H1 (cell line): ENCODE measurements around the gene ZNF654.
"Not testable (repeated sequence)": the region's sequence is repeated elsewhere in the genome, so short reads cannot be mapped to it uniquely, and the experiment has no call there.

ENCODE experiments used
- SIN3A ChIP-seq, 2 experiments: IDR thresholded peaks in 1 of 2; conservative IDR thresholded peaks in 1 of 2; 2 replicates each; pipeline ENCODE4 v1.6.1; 2011 to 2012; ENCODE audit warnings: low read length in 2 of 2, improper control_type of control experiment in 1 of 2, low read depth in 1 of 2, mild to moderate bottlenecking in 1 of 2
- TF ChIP-seq, protein P1 (sequence below): IDR thresholded peaks from 2 replicates; pipeline ENCODE4 v1.6.1; 2012; ENCODE audit warnings: inconsistent platforms

DNA sequence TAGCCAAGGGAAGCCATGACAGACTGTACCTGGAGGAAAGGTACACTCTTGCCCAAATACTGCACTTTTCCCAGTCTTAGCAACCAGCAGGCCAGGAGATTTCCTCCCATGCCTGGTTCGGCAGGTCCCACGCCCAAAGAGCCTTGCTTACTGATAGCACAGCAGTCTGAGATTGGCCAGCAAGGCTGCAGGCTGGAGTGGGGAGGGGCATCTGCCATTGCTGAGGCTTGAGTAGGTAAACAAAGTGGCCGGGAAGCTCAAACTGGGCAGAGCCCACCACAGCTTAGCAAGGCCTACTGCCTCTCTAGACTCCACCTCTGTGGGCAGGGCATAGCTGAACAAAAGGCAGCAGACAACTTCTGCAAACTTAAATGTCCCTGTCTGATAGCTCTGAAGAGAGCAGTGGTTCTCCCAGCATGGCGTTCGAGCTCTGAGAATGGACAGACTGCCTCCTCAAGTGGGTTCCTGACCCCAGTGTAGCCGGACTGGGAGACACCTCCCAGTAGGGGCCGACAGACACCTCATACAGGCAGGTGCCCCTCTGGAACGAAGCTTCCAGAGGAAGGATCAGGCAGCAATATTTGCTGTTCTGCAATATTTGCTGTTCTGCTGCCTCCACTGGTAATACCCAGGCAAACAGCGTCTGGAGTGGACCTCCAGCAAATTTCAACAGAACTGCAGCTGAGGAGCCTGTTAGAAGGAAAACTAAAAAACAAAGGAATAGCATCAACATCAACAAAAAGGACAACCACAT is 123.3 kb downstream of the ZNF654 start:
- TF ChIP-seq, protein P1, sequence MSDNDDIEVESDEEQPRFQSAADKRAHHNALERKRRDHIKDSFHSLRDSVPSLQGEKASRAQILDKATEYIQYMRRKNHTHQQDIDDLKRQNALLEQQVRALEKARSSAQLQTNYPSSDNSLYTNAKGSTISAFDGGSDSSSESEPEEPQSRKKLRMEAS: not testable (repeated sequence)
- TF ChIP-seq SIN3A (conservative IDR thresholded peaks at IDR 0.05 in 1 of 2, IDR thresholded peaks at IDR 0.05 in 1 of 2; ENCODE audit: low read depth in 1 of 2, low read length in 2 of 2): not testable (repeated sequence)
